ENCODE results near the gene ZNF280D.

- TF ChIP-seq RARB (CRISPR knock-in tag; IDR thresholded peaks at IDR 0.05): no peak
- TF ChIP-seq ZFP3 (CRISPR knock-in tag; IDR thresholded peaks at IDR 0.05): no peak
- no peak for TF ChIP-seq CREB5 (CRISPR knock-in tag; IDR thresholded peaks at IDR 0.05; ENCODE audit: low read depth)
- TF ChIP-seq PPARA (CRISPR knock-in tag; IDR thresholded peaks at IDR 0.05; ENCODE audit: borderline replicate concordance): no peak
- no peak for TF ChIP-seq ZFP30 (CRISPR knock-in tag; IDR thresholded peaks at IDR 0.05)
- no peak for TF ChIP-seq TOX (CRISPR knock-in tag; IDR thresholded peaks at IDR 0.05; ENCODE audit: borderline replicate concordance)
- no peak for TF ChIP-seq BACH2 (CRISPR knock-in tag; IDR thresholded peaks at IDR 0.05; ENCODE audit: borderline replicate concordance)
- no peak for TF ChIP-seq ZNF8 (CRISPR knock-in tag; IDR thresholded peaks at IDR 0.05)
These were observed 74.1 kb downstream of the ZNF280D start for GRCh38 chr15:56659197-56659596.
